NCI-H2171 (cell line): ENCODE measurements around the gene ANO2.

Source experiments
- DNase-seq: peaks from one replicate; lab custom pipeline; 2025; lab: John Stamatoyannopoulos, UW

ANO2 gene

GRCh38 chr12:5620896-5621295 is 324.2 kb downstream of the ANO2 start:
- no peak for DNase-seq

GRCh38 chr12:5619628-5620027 is 325.4 kb downstream of the ANO2 start:
- no peak for DNase-seq

GRCh38 chr12:5616854-5617253 is 328.2 kb downstream of the ANO2 start:
- DNase-seq = no peak

- no peak for DNase-seq
These were observed 329.3 kb downstream of the ANO2 start for GRCh38 chr12:5615760-5616159.

GRCh38 chr12:5614256-5614655 is 330.8 kb downstream of the ANO2 start:
- DNase-seq = no peak

GRCh38 chr12:5612556-5613410 is 332.3 kb downstream of the ANO2 start:
- no peak for DNase-seq

GRCh38 chr12:5611162-5611561 is 333.9 kb downstream of the ANO2 start:
- no peak for DNase-seq

GRCh38 chr12:5599378-5599777 is 345.7 kb downstream of the ANO2 start:
- no peak for DNase-seq

- no peak for DNase-seq
These were observed 351.1 kb downstream of the ANO2 start for GRCh38 chr12:5593998-5594397.

GRCh38 chr12:5593086-5593485 is 352.0 kb downstream of the ANO2 start:
- no peak for DNase-seq

- no peak for DNase-seq
These were observed 352.7 kb downstream of the ANO2 start for GRCh38 chr12:5592310-5592709.

- DNase-seq = no peak
These were observed 354.7 kb downstream of the ANO2 start for GRCh38 chr12:5590316-5590715.

- peak; percentile 38 for DNase-seq
These were observed 356.0 kb downstream of the ANO2 start for GRCh38 chr12:5589054-5589453.

GRCh38 chr12:5588591-5588990 is 356.5 kb downstream of the ANO2 start:
- no peak for DNase-seq

- DNase-seq = no peak
These were observed 356.9 kb downstream of the ANO2 start for GRCh38 chr12:5588176-5588575.

- DNase-seq = no peak
These were observed 357.3 kb downstream of the ANO2 start for GRCh38 chr12:5587711-5588121.

GRCh38 chr12:5586201-5586600 is 358.9 kb downstream of the ANO2 start:
- no peak for DNase-seq

GRCh38 chr12:5585178-5585577 is 359.9 kb downstream of the ANO2 start:
- no peak for DNase-seq

GRCh38 chr12:5584412-5585175 is 360.5 kb downstream of the ANO2 start:
- DNase-seq = no peak

GRCh38 chr12:5582541-5582940 is 362.5 kb downstream of the ANO2 start:
- no peak for DNase-seq

GRCh38 chr12:5582018-5582417 is 363.0 kb downstream of the ANO2 start:
- DNase-seq = no peak

GRCh38 chr12:5581616-5582015 is 363.4 kb downstream of the ANO2 start:
- no peak for DNase-seq

GRCh38 chr12:5581019-5581418 is 364.0 kb downstream of the ANO2 start:
- no peak for DNase-seq
